Measurements from ENCODE around the gene LNP1.

LNP1 gene

GRCh38 chr3:100403362-100404249 is 2.3 kb downstream of the LNP1 start:
- Histone ChIP-seq H4K20me1 (ENCODE audit: insufficient read depth) (no peaks in the 10 kb centered on the region; the same call in 1 of the 2 replicates), H3K4me1 (ENCODE audit: low read depth, poor library complexity, severe bottlenecking) (peaks cover 31% of the 10 kb centered on the region), H3K27me3 (ENCODE audit: insufficient read depth, low read depth) (no peaks in the 10 kb centered on the region), H2AFZ (ENCODE audit: low read depth) (no peak overlapping the region), H3K79me2 (ENCODE audit: insufficient read depth, low read depth) (peaks cover 37% of the 10 kb centered on the region), H3K27ac (no peak overlapping the region), H3K36me3 (ENCODE audit: insufficient read depth) (no peaks in the 10 kb centered on the region), H3K9ac (no peak overlapping the region), H3K4me3 (IDR thresholded peaks at IDR 0.05; ENCODE audit: insufficient read depth, low read depth, low read length) (no peak overlapping the region), H3K4me2 (peak overlapping the region; percentile 84)
- TF ChIP-seq CTCF (conservative IDR thresholded peaks at IDR 0.05; ENCODE audit: low read depth, low read length): no peak

- H3K4me2 ChIP-seq: peak overlapping the region; percentile 84; the same call in 1 of the 2 replicates
- peaks cover 31% of the 10 kb centered on the region for H3K79me2 ChIP-seq (ENCODE audit: insufficient read depth, low read depth)
- H3K9ac ChIP-seq: no peak overlapping the region
- H3K27me3 ChIP-seq (ENCODE audit: insufficient read depth, low read depth): no peaks in the 10 kb centered on the region
- no peaks in the 10 kb centered on the region; the same call in 1 of the 2 replicates for H4K20me1 ChIP-seq (ENCODE audit: insufficient read depth)
- no peak overlapping the region for H2AFZ ChIP-seq (ENCODE audit: low read depth)
- H3K27ac ChIP-seq: no peak overlapping the region
- H3K4me1 ChIP-seq (ENCODE audit: low read depth, poor library complexity, severe bottlenecking): peaks cover 25% of the 10 kb centered on the region
- no peak for TF ChIP-seq CTCF (conservative IDR thresholded peaks at IDR 0.05; ENCODE audit: low read depth, low read length)
- no peak overlapping the region for H3K4me3 ChIP-seq (IDR thresholded peaks at IDR 0.05; ENCODE audit: insufficient read depth, low read depth, low read length)
- no peaks in the 10 kb centered on the region for H3K36me3 ChIP-seq (ENCODE audit: insufficient read depth)
Observed at GRCh38 chr3:100404250-100404548, 2.9 kb downstream of the LNP1 start.

GRCh38 chr3:100407164-100407563 is 5.8 kb downstream of the LNP1 start:
- no peak overlapping the region for H3K4me3 ChIP-seq (IDR thresholded peaks at IDR 0.05; ENCODE audit: insufficient read depth, low read depth, low read length)
- H3K36me3 ChIP-seq (ENCODE audit: insufficient read depth): no peaks in the 10 kb centered on the region
- H4K20me1 ChIP-seq (ENCODE audit: insufficient read depth): no peaks in the 10 kb centered on the region
- no peak overlapping the region for H3K27ac ChIP-seq
- H3K9ac ChIP-seq: no peak overlapping the region
- H3K4me2 ChIP-seq: no peak overlapping the region
- peaks cover 14% of the 10 kb centered on the region; the same call in 1 of the 2 replicates for H3K79me2 ChIP-seq (ENCODE audit: insufficient read depth, low read depth)
- no peaks in the 10 kb centered on the region for H3K27me3 ChIP-seq (ENCODE audit: insufficient read depth, low read depth)
- H2AFZ ChIP-seq (ENCODE audit: low read depth): no peak overlapping the region
- H3K4me1 ChIP-seq (ENCODE audit: low read depth, poor library complexity, severe bottlenecking): peaks cover 21% of the 10 kb centered on the region
- TF ChIP-seq CTCF (conservative IDR thresholded peaks at IDR 0.05; ENCODE audit: low read depth, low read length): no peak

GRCh38 chr3:100407977-100408532 is 6.7 kb downstream of the LNP1 start:
- Histone ChIP-seq H3K27me3 (ENCODE audit: insufficient read depth, low read depth) (no peaks in the 10 kb centered on the region), H3K4me1 (ENCODE audit: low read depth, poor library complexity, severe bottlenecking) (peaks cover 14% of the 10 kb centered on the region), H3K79me2 (ENCODE audit: insufficient read depth, low read depth) (peaks cover 11% of the 10 kb centered on the region; the same call in 1 of the 2 replicates), H4K20me1 (ENCODE audit: insufficient read depth) (no peaks in the 10 kb centered on the region), H3K36me3 (ENCODE audit: insufficient read depth) (no peaks in the 10 kb centered on the region), H2AFZ (ENCODE audit: low read depth) (no peak overlapping the region), H3K27ac (no peak overlapping the region), H3K4me3 (IDR thresholded peaks at IDR 0.05; ENCODE audit: insufficient read depth, low read depth, low read length) (no peak overlapping the region), H3K9ac (no peak overlapping the region), H3K4me2 (no peak overlapping the region)
- no peak for TF ChIP-seq CTCF (conservative IDR thresholded peaks at IDR 0.05; ENCODE audit: low read depth, low read length)
